Stimulated activated naive CD8-positive, alpha-beta T cell treated with anti-CD3 and anti-CD28 coated beads, Interleukin-15, Interleukin-2, amounts not matched to agents 100 U/mL and 50 U/mL, for 24 hours (primary cell): ENCODE results near the gene ADK.
"Not testable (repeated sequence)": the region's sequence is repeated elsewhere in the genome, so short reads cannot be mapped to it uniquely, and the experiment has no call there.

ENCODE experiments used
- ATAC-seq: fragments of 150-1000 bp; cut with Tn5 transposase; one replicate; pipeline ENCODE4 v1.10.0; 2021
- DNase-seq: peaks from one replicate; pipeline ENCODE4 v3.0.0; 2021

ADK gene

GRCh38 chr10:74150990-74151878 lies at the start of gene ADK:
Gene ADK (plus strand): TSS chr10:74151221. CDS start chr10:74151279, 58 bp downstream.
- DNase-seq, result peak; percentile 100
- ATAC-seq, result peak; percentile 96

- ATAC-seq, result no peak
Measured at GRCh38 chr10:74103560-74104258, 47.3 kb upstream of the ADK start.

DNA sequence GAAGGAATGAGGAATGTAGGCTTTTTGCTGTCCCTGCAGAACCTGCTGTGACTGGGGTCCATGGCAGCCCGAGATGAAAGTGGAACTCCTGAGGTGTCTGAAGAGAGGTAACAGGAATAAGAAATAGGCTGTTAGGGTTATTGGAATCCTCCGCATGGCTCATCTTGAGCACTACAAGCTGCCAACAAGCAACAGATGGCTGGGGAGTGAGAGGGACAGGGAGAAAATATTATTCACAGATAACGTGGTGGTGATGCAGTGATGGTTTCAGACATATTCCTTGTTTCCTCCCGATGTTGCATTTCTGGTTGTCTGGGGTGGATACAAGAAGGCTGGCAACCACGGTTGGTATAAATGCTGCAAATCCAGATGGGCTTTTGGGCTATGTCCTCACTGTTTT lies 46.5 kb upstream of the ADK start:
- ATAC-seq (no peak), DNase-seq (no peak)

More at GRCh38 chr10:74103560-74104258, 47.3 kb upstream of the ADK start:
- no peak for DNase-seq

- no peak for DNase-seq
- ATAC-seq, result no peak
Measured at GRCh38 chr10:74104996-74105395, 46.0 kb upstream of the ADK start.

GRCh38 chr10:74107391-74107790 lies 43.6 kb upstream of the ADK start:
- ATAC-seq, result no peak
- DNase-seq, result no peak

- ATAC-seq, result no peak
- DNase-seq, result no peak
Measured at GRCh38 chr10:74109452-74109851, 41.6 kb upstream of the ADK start.

- DNase-seq, result no peak
- no peak for ATAC-seq
Measured at GRCh38 chr10:74110120-74110519, 40.9 kb upstream of the ADK start.

DNA sequence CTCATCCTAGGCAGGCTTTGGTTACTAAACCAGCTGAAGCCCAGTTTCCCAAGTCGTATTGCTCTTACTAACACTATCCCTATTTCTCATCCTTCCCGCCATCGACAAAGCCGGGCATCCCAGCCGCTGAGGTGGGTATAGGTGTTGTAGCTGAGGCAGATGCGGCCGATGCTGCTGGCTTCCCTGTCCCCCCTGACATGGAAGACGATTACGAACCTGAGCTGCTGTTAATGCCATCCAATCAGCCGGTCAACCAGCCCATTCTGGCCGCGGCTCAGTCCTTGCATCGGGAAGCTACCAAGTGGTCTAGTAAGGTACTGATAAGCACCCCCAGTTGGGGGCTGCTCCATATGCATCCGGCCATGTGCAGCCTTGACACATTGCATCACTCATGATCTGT lies 39.2 kb upstream of the ADK start:
- ATAC-seq, result no peak
- no peak for DNase-seq

- no peak for DNase-seq
Measured at GRCh38 chr10:74113546-74113945, 37.5 kb upstream of the ADK start.

GRCh38 chr10:74114041-74114448 lies 37.0 kb upstream of the ADK start:
- no peak for DNase-seq

More at GRCh38 chr10:74113546-74113945, 37.5 kb upstream of the ADK start:
- ATAC-seq, result no peak

DNA sequence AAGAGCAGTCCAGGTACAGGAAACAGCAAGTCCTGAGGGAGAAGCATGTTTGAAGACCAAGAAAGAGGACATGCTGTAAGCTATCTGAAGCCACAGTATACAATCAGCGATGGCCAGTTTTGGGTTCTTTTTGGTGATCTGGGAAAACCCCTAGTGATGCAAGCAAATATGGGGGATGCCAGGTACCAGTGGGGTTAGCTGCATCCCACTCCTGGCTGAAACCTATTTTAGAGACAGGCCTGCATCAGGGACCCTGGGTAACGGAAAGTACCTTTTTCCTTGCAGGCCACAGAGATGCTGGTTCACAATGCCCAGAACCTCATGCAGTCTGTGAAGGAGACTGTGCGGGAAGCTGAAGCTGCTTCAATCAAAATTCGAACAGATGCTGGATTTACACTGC lies 33.3 kb upstream of the ADK start:
- peak; percentile 36 for ATAC-seq

More at GRCh38 chr10:74114041-74114448, 37.0 kb upstream of the ADK start:
- no peak for ATAC-seq

GRCh38 chr10:74118804-74119203 lies 32.2 kb upstream of the ADK start:
- no peak for ATAC-seq
- no peak for DNase-seq

More for the DNA sequence above, 33.3 kb upstream of the ADK start:
- no peak for DNase-seq

DNA sequence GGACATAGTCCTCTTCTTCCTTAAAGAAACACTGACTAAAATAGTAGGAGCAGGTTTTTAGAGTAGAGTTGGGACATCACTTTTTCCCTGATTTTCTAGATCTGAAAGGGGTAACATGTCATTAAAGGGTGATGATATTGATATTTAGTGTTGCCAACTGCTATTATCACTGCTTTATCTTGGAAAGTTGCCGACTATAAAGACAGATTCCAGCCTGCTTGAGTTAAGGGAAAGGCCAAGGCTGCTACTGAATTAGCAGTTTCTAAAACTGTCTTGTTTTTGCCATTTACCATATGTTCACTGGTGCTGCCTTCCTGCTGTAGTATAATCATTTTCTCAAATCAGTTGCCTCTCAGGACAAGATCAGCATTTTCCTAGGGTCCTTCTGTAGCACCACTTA lies 30.1 kb upstream of the ADK start:
- ATAC-seq, result no peak
- no peak for DNase-seq

DNA sequence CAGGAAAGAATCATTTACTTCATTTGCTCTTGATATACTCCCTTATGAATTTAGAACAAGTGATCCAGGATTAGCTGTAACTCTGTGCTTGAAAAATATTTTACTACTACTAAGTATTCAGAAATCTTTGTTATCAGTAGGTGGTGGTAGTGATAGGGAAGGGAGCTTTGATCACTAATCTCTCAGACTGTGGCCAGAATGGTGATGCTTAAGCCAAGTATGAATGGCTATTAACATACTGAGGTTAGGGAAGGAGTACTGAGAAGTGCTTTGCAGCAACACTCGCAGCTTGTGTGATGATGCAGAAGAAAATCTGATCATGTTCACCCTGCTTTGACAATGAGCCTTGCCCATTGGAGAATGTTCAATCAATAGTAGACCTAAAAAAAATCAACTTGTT lies 29.7 kb upstream of the ADK start:
- ATAC-seq (no peak), DNase-seq (no peak)

- ATAC-seq (no peak), DNase-seq (no peak)
Measured at GRCh38 chr10:74122060-74122459, 29.0 kb upstream of the ADK start.

DNA sequence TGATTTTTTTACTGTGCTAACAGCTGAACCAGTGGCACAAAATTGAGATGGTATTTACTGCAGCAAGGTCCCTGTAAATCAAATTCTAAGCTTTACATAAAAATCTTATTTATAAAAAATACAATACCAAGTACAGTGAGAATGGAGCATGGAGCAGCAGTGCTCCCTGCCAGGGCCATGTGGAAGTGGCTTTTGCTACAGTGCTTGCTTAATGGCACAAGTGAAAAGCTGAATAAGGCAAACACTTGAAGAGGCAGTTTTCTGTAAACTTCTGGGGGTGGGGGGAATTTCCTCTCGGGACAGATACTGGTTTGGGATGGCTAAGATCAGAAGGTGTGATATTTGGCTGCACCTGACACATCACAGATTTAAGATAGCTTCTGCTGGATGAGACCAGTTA lies 27.9 kb upstream of the ADK start:
- DNase-seq (no peak), ATAC-seq (no peak)

DNA sequence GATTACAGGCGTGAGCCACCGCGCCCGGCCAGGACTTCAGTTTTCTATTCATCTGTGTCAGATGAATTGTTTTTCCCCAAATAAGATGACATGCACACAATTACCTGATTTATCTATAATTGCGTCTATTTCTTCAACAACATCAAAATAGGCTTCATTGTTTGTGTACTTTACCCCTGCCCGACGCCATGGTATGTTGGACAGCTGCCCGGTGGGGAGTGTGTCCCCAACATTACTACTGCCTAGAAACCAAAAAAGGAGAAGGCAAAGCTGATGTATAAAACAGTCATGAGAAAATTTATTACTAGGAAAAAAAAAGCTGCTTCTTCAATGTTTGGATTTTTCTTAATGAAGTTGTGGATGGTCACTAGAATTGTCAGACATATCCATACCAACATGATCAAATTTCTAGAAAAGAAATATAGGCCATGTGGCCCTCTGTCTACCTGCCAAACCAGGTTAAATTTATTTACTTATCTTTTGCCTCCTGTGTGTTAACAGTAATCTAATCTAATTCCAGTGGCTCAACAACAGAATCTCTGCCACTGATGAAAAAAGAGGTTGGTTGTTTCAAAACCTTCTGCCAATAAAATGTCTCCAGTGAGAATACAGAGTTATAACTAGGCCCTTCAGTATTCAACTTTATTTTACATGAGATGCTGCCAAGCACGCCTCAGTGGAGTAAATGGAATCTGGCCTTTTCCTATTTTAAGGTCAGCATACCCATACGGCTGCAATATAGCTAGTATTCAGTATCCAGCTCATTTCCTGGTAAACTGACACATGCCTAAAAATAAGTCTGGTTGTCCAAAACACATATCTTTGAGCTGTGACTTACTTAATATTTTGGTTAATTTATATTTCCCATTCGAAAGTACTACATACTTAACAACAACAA lies 16.8 kb upstream of the ADK start:
- DNase-seq (no peak), ATAC-seq (no peak)

GRCh38 chr10:74135452-74135851 lies 15.6 kb upstream of the ADK start:
- DNase-seq (no peak), ATAC-seq (no peak)

DNA sequence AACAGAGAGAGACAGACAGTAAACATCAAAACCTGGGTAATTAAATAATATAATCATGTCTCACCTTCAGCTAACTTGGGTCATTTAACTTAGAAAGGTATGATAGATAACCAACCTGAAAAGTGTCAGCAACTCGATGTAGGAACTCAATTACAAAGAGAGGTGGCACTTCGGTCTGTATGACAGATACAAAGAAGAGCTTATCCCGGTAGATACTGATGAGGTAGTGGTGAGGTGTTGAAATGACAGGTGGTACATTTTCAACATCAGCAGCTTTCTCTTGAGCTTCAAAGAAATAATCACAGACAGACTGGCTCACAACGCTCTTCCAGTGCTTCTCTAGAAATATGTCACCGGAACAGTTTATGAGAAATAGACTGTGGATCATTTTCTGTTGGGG lies 13.0 kb upstream of the ADK start:
- ATAC-seq (no peak), DNase-seq (no peak)

DNA sequence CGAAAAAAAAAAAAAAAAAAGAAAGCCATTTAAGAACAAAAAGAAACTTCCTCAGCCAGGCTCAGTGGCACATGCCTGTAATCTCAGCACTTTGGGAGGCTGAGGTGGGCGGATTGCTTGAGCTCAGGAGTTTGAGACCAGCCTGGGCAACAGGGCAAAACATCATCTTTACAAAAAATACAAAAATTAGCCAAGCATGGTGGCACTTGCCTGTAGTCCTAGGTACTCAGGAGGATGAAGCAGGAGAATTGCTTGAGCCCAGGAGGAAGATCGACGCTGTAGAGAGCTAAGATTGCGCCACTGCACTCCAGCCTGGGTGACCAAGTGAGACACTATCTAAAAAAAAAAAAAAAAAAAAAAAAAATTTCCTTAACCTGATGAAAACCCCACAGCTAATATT lies 12.4 kb upstream of the ADK start:
- DNase-seq, ATAC-seq: not testable (repeated sequence)

GRCh38 chr10:74139981-74140380 lies 11.0 kb upstream of the ADK start:
- DNase-seq (no peak), ATAC-seq (no peak)

DNA sequence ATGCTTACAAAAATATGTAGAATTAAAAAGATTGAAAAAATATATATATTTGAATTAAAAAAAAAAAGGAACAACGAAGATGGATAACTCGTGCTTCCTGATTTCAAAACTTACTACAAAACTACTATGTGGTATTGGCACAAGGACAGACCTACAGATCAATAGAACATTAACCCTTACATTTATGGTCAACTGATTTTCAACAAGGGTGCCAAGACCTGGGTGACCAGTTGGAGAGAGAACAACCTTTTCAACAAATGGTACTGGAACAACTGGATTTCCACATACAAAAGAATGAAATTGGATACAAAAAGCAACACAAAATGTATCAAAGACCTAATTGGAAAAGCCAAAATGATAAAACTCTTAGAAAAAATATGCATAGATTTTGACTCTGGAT lies 10.5 kb upstream of the ADK start:
- no peak for DNase-seq

More for the DNA sequence above, 10.5 kb upstream of the ADK start:
- ATAC-seq, result no peak
